ENCODE measurements around the gene GSTM2.
"Not testable (repeated sequence)": the region's sequence is repeated elsewhere in the genome, so short reads cannot be mapped to it uniquely, and the experiment has no call there.

DNA sequence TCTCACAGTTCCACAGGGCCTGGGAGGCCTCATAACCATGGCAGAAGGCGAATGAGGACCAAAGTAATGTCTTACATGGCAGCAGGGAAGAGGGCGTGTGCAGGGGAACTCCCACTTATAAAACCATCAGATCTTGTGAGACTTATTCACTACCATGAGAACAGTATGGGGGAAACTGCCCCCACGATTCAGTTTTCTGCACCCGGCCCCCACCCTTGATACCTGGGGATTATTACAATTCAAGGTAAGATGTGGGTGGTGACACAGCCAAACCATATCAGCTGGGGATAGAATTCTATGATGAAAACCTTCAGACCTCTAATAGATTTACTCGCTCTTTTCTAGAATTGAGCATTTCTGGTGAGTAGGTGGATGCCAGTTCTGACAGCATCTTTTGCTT lies 26.5 kb downstream of the GSTM2 start:
- TF ChIP-seq, protein P1, sequence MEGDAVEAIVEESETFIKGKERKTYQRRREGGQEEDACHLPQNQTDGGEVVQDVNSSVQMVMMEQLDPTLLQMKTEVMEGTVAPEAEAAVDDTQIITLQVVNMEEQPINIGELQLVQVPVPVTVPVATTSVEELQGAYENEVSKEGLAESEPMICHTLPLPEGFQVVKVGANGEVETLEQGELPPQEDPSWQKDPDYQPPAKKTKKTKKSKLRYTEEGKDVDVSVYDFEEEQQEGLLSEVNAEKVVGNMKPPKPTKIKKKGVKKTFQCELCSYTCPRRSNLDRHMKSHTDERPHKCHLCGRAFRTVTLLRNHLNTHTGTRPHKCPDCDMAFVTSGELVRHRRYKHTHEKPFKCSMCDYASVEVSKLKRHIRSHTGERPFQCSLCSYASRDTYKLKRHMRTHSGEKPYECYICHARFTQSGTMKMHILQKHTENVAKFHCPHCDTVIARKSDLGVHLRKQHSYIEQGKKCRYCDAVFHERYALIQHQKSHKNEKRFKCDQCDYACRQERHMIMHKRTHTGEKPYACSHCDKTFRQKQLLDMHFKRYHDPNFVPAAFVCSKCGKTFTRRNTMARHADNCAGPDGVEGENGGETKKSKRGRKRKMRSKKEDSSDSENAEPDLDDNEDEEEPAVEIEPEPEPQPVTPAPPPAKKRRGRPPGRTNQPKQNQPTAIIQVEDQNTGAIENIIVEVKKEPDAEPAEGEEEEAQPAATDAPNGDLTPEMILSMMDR (conservative IDR thresholded peaks at IDR 0.05): not testable (repeated sequence)
- TF ChIP-seq ZFX (IDR thresholded peaks at IDR 0.05): not testable (repeated sequence)

Measured in C4-2B (cell line).